GM23338 (cell line): Measurements from ENCODE around the gene DNAL4. TPM values are rescaled to one million over a fixed set of nuclear protein-coding genes. Genes with fewer than 3 reads are reported as not detected.

Experiments used
- ATAC-seq: fragments of 200-7000 bp; cut with Tn5 transposase; 3 replicates; pipeline ENCODE4 v1.9.1; 2020
- DNase-seq: peaks from one replicate; pipeline ENCODE4 v3.0.0-alpha.2; 2015; ENCODE audit warnings: low spot score
- H2AFZ ChIP-seq: fragments of 200-600 bp; sonication (generic); 2 replicates; pipeline ENCODE4 v1.8.0; 2016; ENCODE audit warnings: antibody characterized with exemption, mild to moderate bottlenecking, moderate library complexity
- H3F3A ChIP-seq: fragments of 200-600 bp; sonication (generic); replicated peaks from 2 replicates; pipeline ENCODE4 v1.8.0; 2017; ENCODE audit warnings: antibody characterized with exemption, mixed run types, low read depth
- H3K27ac ChIP-seq: fragments of 200-600 bp; sonication (generic); 2 replicates; pipeline ENCODE4 v1.6.1; 2016; ENCODE audit warnings: low read depth
- H3K27me3 ChIP-seq: fragments of 200-600 bp; sonication (generic); 2 replicates; pipeline ENCODE4 v1.8.0; 2016; ENCODE audit warnings: mild to moderate bottlenecking, mixed run types, moderate library complexity; ENCODE audit not compliant: insufficient read depth
- H3K36me3 ChIP-seq: fragments of 200-600 bp; sonication (generic); 2 replicates; pipeline ENCODE4 v1.8.0; 2016; ENCODE audit warnings: mild to moderate bottlenecking; ENCODE audit not compliant: insufficient read depth
- H3K4me1 ChIP-seq: fragments of 200-600 bp; sonication (generic); 2 replicates; pipeline ENCODE4 v1.8.0; 2016; ENCODE audit warnings: mild to moderate bottlenecking, moderate library complexity; ENCODE audit not compliant: insufficient read depth
- H3K4me2 ChIP-seq: fragments of 200-600 bp; sonication (generic); 2 replicates; pipeline ENCODE4 v1.7.1; 2017; ENCODE audit warnings: mixed run types
- H3K4me3 ChIP-seq: fragments of 200-600 bp; sonication (generic); 2 replicates; pipeline ENCODE4 v1.6.1; 2016; ENCODE audit warnings: mixed run types
- H3K79me2 ChIP-seq: fragments of 200-600 bp; sonication (generic); replicated peaks from 2 replicates; pipeline ENCODE4 v1.8.0; 2017; ENCODE audit warnings: mild to moderate bottlenecking; ENCODE audit not compliant: insufficient read depth
- H3K9me2 ChIP-seq: fragments of 200-600 bp; sonication (generic); 2 replicates; pipeline ENCODE4 v1.8.0; 2017; ENCODE audit not compliant: insufficient read depth
- H4K20me1 ChIP-seq: fragments of 200-600 bp; sonication (generic); replicated peaks from 2 replicates; pipeline ENCODE4 v1.8.0; 2017; ENCODE audit warnings: mild to moderate bottlenecking; ENCODE audit not compliant: insufficient read depth
- H3K27ac Mint-ChIP-seq: 2 replicates; pipeline ENCODE4 v1.8.0; 2020; ENCODE audit warnings: inconsistent platforms, mild to moderate bottlenecking, moderate library complexity, mixed read lengths
- H3K27me3 Mint-ChIP-seq: 3 replicates; pipeline ENCODE4 v1.8.0; 2022; ENCODE audit warnings: low read depth, mild to moderate bottlenecking, moderate library complexity, mixed read lengths, inconsistent platforms; ENCODE audit not compliant: insufficient read depth, poor library complexity
- H3K36me3 Mint-ChIP-seq: 3 replicates; pipeline ENCODE4 v1.8.0; 2021; ENCODE audit warnings: low read depth, mild to moderate bottlenecking, inconsistent platforms, moderate library complexity, mixed read lengths
- H3K4me1 Mint-ChIP-seq: 3 replicates; pipeline ENCODE4 v1.8.0; 2020; ENCODE audit warnings: mild to moderate bottlenecking, inconsistent platforms, mixed read lengths
- H3K4me3 Mint-ChIP-seq: 3 replicates; pipeline ENCODE4 v1.8.0; 2021; ENCODE audit warnings: moderate library complexity, mild to moderate bottlenecking, inconsistent platforms, mixed read lengths
- H3K9me3 Mint-ChIP-seq: 3 replicates; pipeline ENCODE4 v1.8.0; 2020; ENCODE audit warnings: moderate library complexity, mild to moderate bottlenecking, inconsistent platforms, mixed read lengths
- EZH2 ChIP-seq: fragments of 200-600 bp; sonication (generic); IDR thresholded peaks from one replicate; pipeline ENCODE4 v1.8.0; 2017; ENCODE audit warnings: antibody characterized with exemption, mild to moderate bottlenecking, low read depth; ENCODE audit not compliant: unreplicated experiment
- EZH2phosphoT487 ChIP-seq: fragments of 200-600 bp; sonication (generic); IDR thresholded peaks from one replicate; pipeline ENCODE4 v1.8.1; 2018; ENCODE audit warnings: antibody characterized with exemption; ENCODE audit not compliant: unreplicated experiment
- JUNB ChIP-seq: IDR thresholded peaks from one replicate; pipeline ENCODE4 v1.6.1; 2016; ENCODE audit warnings: antibody characterized with exemption; ENCODE audit not compliant: unreplicated experiment
- POLR2AphosphoS5 ChIP-seq: IDR thresholded peaks from 2 replicates; pipeline ENCODE4 v1.6.1; 2016; ENCODE audit warnings: antibody characterized with exemption, low read depth
- STAT1 ChIP-seq: IDR thresholded peaks from one replicate; pipeline ENCODE4 v1.6.1; 2016; ENCODE audit warnings: antibody characterized with exemption; ENCODE audit not compliant: unreplicated experiment
- ZNF114 ChIP-seq: fragments of 250-450 bp; sonication (Bioruptor Pico); IDR thresholded peaks from 2 replicates; pipeline ENCODE4 v1.5.0; 2020; ENCODE audit warnings: mild to moderate bottlenecking, moderate library complexity
- polyA plus RNA-seq: library from polyadenylated mRNA; unstranded; fragments of >200 nt; fragmentation: Nextera tagmentation; extraction: Ambion mirVana; gene quantifications from 2 replicates; pipeline ENCODE4 v1.2.1, GENCODE V29; 2016
- total RNA-seq: library from RNA; depleted of rRNA; stranded (reverse); fragments of >200 nt; shearing (Covaris generic); gene quantifications from 2 replicates; pipeline ENCODE4 v1.2.3, GENCODE V29; 2014
- TF ChIP-seq, protein P1 (sequence below): fragments of 250-450 bp; sonication (Bioruptor Pico); IDR thresholded peaks from 2 replicates; pipeline ENCODE4 v1.5.0; 2020; ENCODE audit warnings: mild to moderate bottlenecking, moderate library complexity
- TF ChIP-seq, protein P2 (sequence below): IDR thresholded peaks from 2 replicates; pipeline ENCODE4 v1.6.1; 2016; ENCODE audit warnings: antibody characterized with exemption

Gene DNAL4
- total and polyA plus RNA-seq, 2 experiments from 2014 or later, result 9.3 to 10.0 TPM

DNA sequence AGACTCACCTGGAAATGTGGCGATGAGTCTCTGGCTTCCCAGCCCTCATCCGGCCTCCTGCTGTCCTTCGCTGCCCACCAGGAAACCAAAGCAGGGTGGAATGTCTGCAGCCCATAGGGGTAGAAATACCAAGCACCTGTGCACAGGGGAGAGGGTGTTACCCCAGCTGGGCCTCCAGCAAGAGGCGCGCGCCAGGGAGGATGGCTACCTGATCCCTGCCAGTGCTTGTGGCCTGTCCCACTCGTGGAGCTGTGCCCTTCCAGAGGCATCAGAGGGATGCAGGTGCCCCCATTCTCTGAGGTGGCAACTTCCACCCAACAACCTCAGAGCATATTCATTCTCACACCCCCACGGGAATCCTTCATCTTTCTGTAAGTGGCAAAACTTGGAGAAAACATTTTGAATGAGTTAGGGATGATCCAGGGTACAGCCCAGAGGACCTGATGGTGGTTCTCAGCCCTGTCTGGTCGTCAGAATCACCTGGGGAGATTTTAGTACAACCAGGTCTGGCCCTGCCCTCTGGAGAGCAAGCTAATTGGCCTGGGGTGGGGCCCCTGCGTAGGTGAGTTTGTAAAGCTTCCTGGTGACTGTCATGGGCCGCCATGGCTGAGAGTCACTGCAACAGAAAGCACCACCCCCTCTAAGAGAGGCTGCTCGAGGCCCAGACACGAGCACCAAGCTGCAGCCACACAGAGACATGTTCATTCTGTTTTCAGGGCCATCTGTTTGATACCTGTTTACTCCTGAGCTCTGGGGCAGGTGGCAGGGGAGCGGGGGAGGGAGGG lies 48.1 kb downstream of the DNAL4 start (continued):
- TF ChIP-seq EZH2phosphoT487 (no peak), POLR2AphosphoS5 (no peak)
- TF ChIP-seq, protein P1, sequence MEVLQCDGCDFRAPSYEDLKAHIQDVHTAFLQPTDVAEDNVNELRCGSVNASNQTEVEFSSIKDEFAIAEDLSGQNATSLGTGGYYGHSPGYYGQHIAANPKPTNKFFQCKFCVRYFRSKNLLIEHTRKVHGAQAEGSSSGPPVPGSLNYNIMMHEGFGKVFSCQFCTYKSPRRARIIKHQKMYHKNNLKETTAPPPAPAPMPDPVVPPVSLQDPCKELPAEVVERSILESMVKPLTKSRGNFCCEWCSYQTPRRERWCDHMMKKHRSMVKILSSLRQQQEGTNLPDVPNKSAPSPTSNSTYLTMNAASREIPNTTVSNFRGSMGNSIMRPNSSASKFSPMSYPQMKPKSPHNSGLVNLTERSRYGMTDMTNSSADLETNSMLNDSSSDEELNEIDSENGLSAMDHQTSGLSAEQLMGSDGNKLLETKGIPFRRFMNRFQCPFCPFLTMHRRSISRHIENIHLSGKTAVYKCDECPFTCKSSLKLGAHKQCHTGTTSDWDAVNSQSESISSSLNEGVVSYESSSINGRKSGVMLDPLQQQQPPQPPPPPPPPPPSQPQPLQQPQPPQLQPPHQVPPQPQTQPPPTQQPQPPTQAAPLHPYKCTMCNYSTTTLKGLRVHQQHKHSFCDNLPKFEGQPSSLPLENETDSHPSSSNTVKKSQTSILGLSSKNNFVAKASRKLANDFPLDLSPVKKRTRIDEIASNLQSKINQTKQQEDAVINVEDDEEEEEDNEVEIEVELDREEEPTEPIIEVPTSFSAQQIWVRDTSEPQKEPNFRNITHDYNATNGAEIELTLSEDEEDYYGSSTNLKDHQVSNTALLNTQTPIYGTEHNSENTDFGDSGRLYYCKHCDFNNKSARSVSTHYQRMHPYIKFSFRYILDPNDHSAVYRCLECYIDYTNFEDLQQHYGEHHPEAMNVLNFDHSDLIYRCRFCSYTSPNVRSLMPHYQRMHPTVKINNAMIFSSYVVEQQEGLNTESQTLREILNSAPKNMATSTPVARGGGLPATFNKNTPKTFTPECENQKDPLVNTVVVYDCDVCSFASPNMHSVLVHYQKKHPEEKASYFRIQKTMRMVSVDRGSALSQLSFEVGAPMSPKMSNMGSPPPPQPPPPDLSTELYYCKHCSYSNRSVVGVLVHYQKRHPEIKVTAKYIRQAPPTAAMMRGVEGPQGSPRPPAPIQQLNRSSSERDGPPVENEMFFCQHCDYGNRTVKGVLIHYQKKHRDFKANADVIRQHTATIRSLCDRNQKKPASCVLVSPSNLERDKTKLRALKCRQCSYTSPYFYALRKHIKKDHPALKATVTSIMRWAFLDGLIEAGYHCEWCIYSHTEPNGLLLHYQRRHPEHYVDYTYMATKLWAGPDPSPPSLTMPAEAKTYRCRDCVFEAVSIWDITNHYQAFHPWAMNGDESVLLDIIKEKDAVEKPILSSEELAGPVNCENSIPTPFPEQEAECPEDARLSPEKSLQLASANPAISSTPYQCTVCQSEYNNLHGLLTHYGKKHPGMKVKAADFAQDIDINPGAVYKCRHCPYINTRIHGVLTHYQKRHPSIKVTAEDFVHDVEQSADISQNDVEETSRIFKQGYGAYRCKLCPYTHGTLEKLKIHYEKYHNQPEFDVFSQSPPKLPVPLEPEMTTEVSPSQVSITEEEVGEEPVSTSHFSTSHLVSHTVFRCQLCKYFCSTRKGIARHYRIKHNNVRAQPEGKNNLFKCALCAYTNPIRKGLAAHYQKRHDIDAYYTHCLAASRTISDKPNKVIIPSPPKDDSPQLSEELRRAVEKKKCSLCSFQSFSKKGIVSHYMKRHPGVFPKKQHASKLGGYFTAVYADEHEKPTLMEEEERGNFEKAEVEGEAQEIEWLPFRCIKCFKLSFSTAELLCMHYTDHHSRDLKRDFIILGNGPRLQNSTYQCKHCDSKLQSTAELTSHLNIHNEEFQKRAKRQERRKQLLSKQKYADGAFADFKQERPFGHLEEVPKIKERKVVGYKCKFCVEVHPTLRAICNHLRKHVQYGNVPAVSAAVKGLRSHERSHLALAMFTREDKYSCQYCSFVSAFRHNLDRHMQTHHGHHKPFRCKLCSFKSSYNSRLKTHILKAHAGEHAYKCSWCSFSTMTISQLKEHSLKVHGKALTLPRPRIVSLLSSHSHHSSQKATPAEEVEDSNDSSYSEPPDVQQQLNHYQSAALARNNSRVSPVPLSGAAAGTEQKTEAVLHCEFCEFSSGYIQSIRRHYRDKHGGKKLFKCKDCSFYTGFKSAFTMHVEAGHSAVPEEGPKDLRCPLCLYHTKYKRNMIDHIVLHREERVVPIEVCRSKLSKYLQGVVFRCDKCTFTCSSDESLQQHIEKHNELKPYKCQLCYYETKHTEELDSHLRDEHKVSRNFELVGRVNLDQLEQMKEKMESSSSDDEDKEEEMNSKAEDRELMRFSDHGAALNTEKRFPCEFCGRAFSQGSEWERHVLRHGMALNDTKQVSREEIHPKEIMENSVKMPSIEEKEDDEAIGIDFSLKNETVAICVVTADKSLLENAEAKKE, result no peak

DNA sequence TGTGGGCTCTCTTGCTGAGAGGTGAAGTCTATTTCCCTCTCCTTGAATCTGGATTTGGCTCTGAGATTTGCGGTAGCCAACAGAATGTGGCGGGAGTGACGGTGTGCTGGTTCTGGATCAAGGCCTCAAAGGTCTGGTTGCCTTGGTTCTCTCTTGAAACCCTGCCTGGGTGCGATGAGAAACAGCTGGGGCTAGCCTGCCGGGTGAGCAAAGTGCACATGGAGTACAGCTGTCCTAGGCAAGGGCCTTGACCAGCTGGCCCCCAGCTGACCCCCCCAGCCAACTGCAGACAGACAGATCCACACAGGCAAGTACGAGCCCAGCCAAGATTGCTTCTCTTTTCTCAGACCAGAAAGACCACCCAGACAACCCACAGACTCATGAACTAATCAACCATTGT lies 49.0 kb downstream of the DNAL4 start:
- Mint-ChIP-seq H3K36me3 (peaks cover 21% of the 10 kb centered on the region; the same call in 2 of the 3 replicates), H3K4me1 (no peaks in the 10 kb centered on the region; the same call in 1 of the 3 replicates), H3K9me3 (no peaks in the 10 kb centered on the region; the same call in 2 of the 3 replicates), H3K4me3 (no peak overlapping the region), H3K27me3 (peaks cover 8% of the 10 kb centered on the region), H3K27ac (no peak overlapping the region)
- no peaks in the 10 kb centered on the region; the same call in 1 of the 2 replicates for H4K20me1 ChIP-seq
- no peaks in the 10 kb centered on the region for H3K79me2 ChIP-seq
- no peaks in the 10 kb centered on the region for H3K36me3 ChIP-seq
- no peaks in the 10 kb centered on the region for H3K27me3 ChIP-seq
- no peak overlapping the region for H3K4me2 ChIP-seq
- ATAC-seq (no peak), DNase-seq (no peak)
- no peak overlapping the region for H2AFZ ChIP-seq
- no peak overlapping the region for H3K27ac ChIP-seq
- no peaks in the 10 kb centered on the region for H3K4me1 ChIP-seq
- no peaks in the 10 kb centered on the region for H3F3A ChIP-seq
- H3K4me3 ChIP-seq, result no peak overlapping the region
- no peaks in the 10 kb centered on the region for H3K9me2 ChIP-seq
- TF ChIP-seq, protein P2, sequence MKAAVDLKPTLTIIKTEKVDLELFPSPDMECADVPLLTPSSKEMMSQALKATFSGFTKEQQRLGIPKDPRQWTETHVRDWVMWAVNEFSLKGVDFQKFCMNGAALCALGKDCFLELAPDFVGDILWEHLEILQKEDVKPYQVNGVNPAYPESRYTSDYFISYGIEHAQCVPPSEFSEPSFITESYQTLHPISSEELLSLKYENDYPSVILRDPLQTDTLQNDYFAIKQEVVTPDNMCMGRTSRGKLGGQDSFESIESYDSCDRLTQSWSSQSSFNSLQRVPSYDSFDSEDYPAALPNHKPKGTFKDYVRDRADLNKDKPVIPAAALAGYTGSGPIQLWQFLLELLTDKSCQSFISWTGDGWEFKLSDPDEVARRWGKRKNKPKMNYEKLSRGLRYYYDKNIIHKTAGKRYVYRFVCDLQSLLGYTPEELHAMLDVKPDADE, result no peak
- TF ChIP-seq ZNF114 (CRISPR knock-in tag), result no peak
- TF ChIP-seq, protein P1, result no peak
- no peak for TF ChIP-seq EZH2
- TF ChIP-seq STAT1, result no peak
- no peak for TF ChIP-seq EZH2phosphoT487
- no peak for TF ChIP-seq JUNB
